Measurements from ENCODE around the gene EVC. TPM values are rescaled to one million over a fixed set of nuclear protein-coding genes. Genes with fewer than 3 reads are reported as not detected.
"Not testable (repeated sequence)": the region's sequence is repeated elsewhere in the genome, so short reads cannot be mapped to it uniquely, and the experiment has no call there.

EVC gene
- total RNA-seq, 2 donors from 2014 or later = 0.14 to 1.4 TPM

DNA sequence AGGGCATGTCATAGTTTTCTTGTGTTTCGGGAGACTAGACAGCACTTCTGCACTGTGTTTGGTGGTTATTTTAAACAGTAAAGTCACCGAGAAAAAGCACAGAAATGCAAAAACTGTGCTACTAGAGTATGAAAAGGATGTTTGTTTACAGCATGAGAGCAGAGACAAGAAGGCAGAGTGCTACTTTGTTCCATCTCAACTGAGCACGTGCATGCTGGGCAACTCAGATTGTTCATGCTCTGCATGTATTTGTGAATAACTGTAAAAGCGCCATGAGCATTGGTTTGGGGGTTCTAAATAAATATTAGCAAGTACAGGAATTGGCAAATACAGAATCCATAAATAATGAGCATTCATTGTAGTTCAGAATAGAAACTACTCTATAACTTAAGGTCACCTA, 7.4 kb downstream of the EVC start:
- peaks cover 14 to 36% of the 10 kb centered on the region in 2 donors for H3K36me3 Mint-ChIP-seq
- ATAC-seq (no peak), DNase-seq (ENCODE audit: low spot score in 2 of 2) (no peak)
- H3K9me3 Mint-ChIP-seq = peaks cover 31 to 39% of the 10 kb centered on the region in 2 donors
- no peak overlapping the region for H3K27ac Mint-ChIP-seq

DNA sequence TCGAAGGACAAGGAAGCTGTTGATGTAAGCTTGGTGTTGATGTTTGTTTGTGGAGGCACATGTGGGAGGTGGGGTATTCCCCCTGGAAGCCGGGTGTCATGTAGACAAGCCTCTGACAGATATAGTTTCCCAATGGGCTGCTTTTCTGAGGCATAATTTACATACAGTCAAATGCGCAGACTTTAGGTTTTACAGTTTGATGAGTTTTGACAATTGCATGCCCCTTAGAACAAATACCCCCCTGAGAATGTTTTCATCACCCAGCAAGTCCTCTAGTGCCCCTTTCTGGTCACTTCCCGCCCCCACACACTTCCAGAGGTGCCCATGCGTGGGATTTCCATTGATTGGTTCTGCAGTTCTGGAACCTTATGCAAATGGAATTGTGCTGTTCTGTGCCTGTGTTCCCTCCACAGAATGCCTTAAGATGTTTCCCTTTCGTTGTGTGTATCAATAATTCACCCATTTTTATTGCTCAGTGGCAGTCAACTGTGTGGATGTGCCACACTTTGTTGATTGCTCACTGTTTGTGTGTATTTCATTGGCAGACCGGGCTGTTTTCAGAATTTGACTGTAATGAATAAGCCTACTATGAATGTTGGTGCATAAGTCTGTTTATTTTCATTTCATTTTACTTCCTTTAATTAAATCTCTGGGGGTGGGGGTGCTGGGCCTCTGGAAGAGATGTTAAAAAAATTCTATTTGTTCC, 8.5 kb downstream of the EVC start:
- peaks cover 6 to 29% of the 10 kb centered on the region in 2 donors for H3K36me3 Mint-ChIP-seq
- no peak for ATAC-seq
- H3K9me3 Mint-ChIP-seq = peaks cover 24 to 31% of the 10 kb centered on the region in 2 donors
- no peak for DNase-seq (ENCODE audit: low spot score in 2 of 2)
- H3K27ac Mint-ChIP-seq = no peak overlapping the region

DNA sequence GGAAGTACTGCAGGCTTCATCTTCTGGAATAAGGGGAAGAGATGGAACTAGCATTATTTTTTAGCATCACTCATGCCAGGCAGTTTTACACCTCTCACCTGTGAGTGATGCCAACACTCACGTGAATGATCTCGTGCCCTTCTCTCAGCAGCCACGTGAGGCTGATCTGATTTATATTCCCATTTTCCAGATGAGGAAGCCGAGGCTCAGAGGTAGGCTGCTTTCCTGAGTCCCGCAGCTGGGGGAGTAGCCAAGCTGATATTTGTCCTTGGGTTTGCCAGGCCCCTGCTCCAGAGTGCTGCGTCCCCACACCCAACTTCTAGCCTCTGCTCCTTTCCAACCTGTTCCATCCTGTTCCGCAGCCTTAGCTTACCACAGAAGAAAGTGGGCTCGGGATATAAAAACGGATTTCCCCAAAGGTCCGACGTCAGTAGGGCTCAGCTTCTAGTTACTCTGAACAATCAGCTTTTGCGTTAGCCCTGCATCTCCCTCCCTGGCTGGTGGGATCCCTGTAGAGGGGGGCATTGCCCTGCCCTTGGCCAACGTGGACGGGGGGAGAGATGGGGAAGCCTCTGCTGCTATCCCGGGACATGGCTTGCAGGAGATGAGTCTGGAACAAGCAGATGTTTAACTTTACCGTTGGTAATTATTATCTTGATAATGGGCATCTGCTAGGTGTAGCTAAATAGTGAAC, 9.3 kb downstream of the EVC start:
- Mint-ChIP-seq H3K27ac (no peak overlapping the region), H3K9me3 (peaks cover 16 to 26% of the 10 kb centered on the region in 2 donors), H3K36me3 (peaks cover under 1 to 21% of the 10 kb centered on the region in 2 donors)
- DNase-seq (ENCODE audit: low spot score in 2 of 2) (no peak), ATAC-seq (no peak)

DNA sequence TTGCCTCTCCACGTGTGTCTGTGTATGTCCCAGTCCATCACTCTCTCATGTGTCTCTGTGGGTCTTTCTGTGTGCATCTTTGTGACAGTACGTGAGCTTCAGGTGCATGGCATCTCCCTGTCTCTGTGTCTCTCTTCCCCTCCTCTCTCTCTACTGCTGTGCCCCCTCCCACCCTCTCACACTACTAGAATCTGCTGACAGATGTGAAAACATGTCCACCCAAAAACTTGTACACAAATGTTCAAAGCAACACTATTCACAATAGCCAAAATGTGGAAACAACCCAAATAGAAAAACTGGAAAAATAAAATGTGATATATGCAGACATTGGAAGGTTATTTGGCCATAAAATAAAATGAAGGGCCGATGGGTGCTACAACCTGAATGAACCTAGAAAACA, 10.0 kb downstream of the EVC start:
- DNase-seq (ENCODE audit: low spot score in 2 of 2) = no peak
- Mint-ChIP-seq H3K36me3 (peaks cover 0 to 20% of the 10 kb centered on the region in 2 donors), H3K9me3 (peaks cover 14 to 24% of the 10 kb centered on the region in 2 donors), H3K27ac (no peak overlapping the region)
- no peak for ATAC-seq

DNA sequence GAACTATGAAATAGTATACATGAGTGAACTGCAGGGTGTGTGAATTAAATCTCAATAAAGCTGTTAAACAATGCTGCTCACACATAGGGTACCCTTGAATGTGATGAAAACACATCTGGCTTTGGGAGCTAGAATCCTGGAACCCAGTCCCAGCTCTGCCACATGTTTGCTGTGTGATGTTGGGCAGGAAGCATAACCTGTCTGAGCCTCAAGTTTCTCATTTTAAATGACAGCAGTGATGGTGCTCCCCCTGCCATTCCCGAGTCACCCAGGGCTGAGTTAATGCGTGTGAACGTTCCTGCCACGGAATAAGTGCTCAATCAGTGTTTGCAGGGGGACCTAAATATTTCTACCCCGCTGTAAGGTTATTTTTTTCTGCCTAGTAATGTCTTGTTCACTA, 10.9 kb downstream of the EVC start:
- H3K9me3 Mint-ChIP-seq = peaks cover 10 to 19% of the 10 kb centered on the region in 2 donors
- ATAC-seq (no peak), DNase-seq (ENCODE audit: low spot score in 2 of 2) (no peak)
- peaks cover 0 to 10% of the 10 kb centered on the region in 2 donors for H3K36me3 Mint-ChIP-seq
- no peak overlapping the region for H3K27ac Mint-ChIP-seq

DNA sequence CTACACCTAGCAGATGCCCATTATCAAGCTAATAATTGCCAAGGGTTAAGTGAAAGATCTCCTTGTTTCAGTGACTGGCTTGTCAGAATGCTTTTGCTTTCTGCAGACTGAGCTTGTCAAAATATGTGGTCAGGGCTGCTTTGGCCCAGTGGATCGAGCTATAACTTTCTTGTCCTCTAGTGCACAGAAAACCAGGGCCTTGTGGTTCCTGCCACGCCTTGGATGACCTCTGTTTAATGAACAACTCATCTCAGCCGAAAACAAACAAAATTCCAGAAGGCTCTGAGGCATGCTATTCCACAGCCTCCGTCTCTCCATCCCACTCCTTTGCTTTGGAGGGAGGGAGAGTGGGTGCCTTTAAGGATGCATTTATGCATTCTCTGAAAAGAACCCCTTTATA, 11.3 kb downstream of the EVC start:
- Mint-ChIP-seq H3K27ac (no peak overlapping the region), H3K36me3 (peaks cover 0 to 6% of the 10 kb centered on the region in 2 donors), H3K9me3 (peaks cover 6 to 15% of the 10 kb centered on the region in 2 donors)
- ATAC-seq (no peak), DNase-seq (ENCODE audit: low spot score in 2 of 2) (no peak)

DNA sequence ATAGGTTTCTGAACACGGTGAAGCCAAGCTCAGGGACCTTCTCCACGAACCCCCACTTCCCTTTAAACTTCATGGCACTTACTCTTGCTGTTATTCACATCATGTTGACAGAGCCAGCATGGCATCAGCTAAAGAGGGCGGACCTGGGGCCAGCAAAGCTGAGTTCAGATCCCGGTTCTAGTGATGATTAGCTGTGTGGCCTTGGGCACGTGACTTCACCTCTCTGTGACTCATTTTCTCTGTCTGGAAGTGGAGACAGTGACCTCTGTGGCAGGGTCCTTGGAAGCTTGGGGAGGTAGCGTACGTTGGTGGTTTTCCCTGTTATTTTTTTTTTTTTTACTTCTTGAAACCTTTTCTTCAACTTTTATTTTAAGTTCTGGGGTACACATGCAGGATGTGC, 13.4 kb downstream of the EVC start:
- Mint-ChIP-seq H3K36me3 (no peaks in the 10 kb centered on the region), H3K9me3 (peaks cover 6 to 11% of the 10 kb centered on the region in 2 donors), H3K27ac (peak overlapping the region in 1 of 2 donors; percentile 17)
- no peak for DNase-seq (ENCODE audit: low spot score in 2 of 2)
- no peak for ATAC-seq

DNA sequence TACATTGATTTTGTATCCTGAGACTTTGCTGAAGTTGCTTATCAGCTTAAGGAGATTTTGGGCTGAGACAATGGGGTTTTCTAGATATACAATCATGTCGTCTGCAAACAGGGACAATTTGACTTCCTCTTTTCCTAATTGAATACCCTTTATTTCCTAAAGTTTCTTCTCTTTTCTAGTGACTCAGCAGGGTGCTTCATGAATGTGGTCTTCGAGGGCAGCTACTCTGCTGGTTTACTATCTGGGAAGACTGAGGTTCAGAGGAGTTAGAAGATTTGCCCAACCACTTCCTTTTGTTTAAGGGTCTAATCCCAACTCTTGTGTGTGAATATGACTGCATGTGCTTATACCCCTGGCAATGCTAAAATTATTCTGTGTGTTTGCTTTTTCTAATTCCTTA, 17.4 kb downstream of the EVC start:
- peaks cover 6 to 11% of the 10 kb centered on the region in 2 donors for H3K9me3 Mint-ChIP-seq
- H3K27ac Mint-ChIP-seq; H3K36me3 Mint-ChIP-seq; DNase-seq (ENCODE audit: low spot score in 2 of 2); ATAC-seq: not testable (repeated sequence)

DNA sequence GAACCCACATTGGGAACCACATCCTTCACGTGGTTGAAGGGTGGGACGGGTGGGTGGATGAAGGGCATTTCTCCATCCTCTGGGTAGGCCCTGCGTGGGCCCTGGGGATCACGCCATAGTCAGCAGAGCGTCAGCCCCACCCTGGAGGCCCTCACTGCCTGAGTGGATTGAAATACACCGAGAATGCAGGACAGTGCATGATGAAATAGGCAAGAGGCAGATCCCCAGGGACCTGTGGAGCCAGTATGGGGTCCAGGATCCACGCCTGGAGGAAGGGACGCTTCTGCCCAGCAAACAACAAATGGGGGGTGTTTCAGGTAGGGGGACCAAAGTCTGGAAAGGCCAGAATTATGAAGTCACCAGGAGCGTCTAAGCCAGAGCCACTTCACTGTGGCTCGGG, 19.4 kb downstream of the EVC start:
- Mint-ChIP-seq H3K36me3 (no peaks in the 10 kb centered on the region), H3K27ac (no peak overlapping the region)
- ATAC-seq = no peak

DNA sequence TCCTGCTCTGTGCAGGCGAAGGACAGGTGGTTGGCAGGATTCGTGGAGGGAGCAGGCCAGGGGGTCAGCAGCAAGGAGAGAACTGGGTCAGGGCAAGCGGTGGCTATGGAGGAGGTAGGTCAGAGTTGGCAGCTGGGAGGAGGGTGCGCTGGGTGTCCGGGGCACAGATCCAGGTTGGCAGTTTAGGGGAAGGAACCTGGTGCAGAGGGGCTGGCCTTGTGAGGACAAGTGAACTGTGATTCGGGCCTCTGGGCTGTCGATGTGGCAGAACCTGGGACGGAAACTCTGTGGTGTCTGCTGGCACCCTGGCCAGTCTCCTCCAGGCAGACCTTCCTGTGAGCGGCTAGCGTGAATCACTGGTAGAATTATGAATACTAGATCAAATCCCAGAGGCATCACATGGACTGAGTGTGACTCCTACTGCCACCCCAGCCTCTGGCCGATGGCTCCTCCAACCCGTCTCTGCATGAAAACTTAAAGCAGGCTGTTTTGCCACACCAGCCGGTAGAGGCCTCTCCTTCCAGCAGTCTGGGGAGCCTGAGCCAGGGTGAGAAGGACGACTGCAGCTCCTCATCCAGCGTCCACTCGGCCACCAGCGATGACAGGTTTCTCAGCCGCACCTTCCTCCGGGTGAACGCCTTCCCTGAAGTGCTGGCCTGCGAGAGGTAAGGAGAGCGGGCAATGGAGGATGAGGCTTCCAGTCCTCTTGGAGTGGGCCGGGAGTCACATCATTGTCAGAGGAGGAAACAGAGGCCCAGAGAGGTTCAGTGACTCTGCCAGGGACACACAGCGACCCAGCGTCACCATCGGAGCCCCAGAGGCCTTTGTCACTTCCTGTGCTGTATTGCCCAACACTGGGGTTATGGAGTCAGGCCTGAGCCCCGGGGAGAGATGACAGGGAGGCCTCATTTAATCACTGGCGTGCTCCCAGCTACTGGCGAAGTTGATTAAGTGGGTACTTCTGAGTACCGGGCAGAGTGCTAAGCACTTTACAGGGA, 20.3 kb downstream of the EVC start:
- no peaks in the 10 kb centered on the region for H3K36me3 Mint-ChIP-seq
- H3K9me3 Mint-ChIP-seq = peaks cover 6 to 7% of the 10 kb centered on the region in 2 donors
- DNase-seq (ENCODE audit: low spot score in 2 of 2) (no peak), ATAC-seq (no peak)
- no peak overlapping the region for H3K27ac Mint-ChIP-seq

More for the DNA sequence above, 19.4 kb downstream of the EVC start:
- peaks cover 6 to 11% of the 10 kb centered on the region in 2 donors for H3K9me3 Mint-ChIP-seq
- no peak for DNase-seq (ENCODE audit: low spot score in 2 of 2)

DNA sequence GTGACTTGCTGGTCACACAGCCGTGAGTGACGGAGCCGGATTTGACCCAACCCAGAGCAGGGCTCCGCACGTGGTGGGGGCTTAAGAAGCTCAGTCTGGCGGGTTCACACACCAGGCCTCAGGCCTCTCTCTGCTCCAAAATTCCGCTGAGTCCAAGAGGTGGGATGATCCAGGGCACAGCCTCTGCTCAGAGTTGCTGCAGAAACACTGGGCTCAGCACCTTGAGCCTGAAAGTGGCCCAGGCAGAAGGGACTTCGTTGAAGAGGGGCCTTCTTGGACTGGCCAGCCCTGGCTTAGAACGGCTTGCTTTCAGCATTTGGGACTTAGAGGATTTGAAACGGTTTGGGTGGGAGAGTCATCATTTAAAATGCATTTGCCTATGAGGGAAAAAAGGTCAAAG, 21.2 kb downstream of the EVC start:
- ATAC-seq (no peak), DNase-seq (ENCODE audit: low spot score in 2 of 2) (no peak)
- Mint-ChIP-seq H3K27ac (no peak overlapping the region), H3K9me3 (peaks cover 6 to 7% of the 10 kb centered on the region in 2 donors), H3K36me3 (no peaks in the 10 kb centered on the region)

DNA sequence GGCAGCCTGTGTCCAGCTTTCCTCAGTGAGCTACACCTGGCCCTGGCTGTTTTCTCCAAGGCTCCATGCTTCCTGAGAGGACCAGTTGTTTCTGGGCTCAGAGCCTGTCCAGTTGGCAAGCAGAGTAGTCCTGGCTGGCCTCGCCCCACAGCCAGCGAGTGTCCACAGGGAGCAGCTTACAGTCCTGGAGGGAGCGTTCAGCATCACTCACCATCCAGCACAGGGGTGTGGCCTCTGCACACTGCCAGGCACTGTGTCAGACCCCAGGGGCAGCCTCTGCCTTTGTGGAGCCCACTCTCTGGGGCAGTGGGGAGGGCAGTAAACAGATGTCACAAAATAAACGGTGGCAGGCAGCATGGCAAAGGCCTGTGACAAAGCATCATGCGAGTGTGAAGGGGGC, 23.9 kb downstream of the EVC start:
- Mint-ChIP-seq H3K27ac (no peak overlapping the region), H3K9me3 (peaks cover 0 to 3% of the 10 kb centered on the region in 2 donors), H3K36me3 (no peaks in the 10 kb centered on the region)
- ATAC-seq = no peak
- DNase-seq (ENCODE audit: low spot score in 2 of 2) = no peak

DNA sequence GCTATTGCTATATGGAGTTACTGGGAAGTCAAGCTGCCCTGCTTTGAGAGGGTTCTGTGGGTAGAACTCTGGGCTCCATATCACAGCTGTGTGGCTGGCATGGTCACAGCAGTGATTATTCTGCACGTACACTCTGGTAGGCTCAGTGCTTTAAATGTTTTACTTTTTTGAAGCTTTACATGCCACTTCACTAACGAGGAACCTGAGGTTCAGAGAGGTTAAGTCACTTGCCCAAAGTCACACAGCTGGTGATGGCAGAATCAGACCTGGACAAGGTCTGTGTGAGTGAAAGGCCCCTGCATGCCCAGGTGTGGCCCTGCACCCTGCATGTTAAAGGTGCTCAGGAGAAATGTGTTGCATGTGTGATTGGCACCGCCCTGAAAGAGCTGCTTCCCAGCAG, 24.5 kb downstream of the EVC start:
- no peak for ATAC-seq
- Mint-ChIP-seq H3K9me3 (peaks cover 0 to 3% of the 10 kb centered on the region in 2 donors), H3K27ac (no peak overlapping the region), H3K36me3 (no peaks in the 10 kb centered on the region)
- DNase-seq (ENCODE audit: low spot score in 2 of 2) = no peak

DNA sequence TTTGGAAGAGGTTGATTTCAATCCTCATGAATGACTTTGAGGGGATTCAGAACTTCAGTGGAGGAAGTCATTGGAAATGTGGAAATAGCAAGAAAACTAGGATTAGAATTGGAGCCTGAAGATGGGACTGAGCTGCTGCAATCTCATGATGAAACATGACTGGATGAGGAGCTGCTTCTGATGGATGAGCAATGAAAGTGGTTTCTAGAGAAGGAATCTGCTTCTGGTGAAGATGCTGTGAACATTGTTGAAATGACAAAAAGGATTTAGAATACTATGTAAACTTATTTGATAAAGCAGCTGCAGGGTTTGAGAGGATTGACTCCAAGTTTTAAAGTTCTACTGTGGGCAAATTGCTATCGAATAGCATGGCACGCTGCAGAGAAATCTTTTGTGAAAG, 27.1 kb downstream of the EVC start:
- peaks cover 0 to 3% of the 10 kb centered on the region in 2 donors for H3K9me3 Mint-ChIP-seq

DNA sequence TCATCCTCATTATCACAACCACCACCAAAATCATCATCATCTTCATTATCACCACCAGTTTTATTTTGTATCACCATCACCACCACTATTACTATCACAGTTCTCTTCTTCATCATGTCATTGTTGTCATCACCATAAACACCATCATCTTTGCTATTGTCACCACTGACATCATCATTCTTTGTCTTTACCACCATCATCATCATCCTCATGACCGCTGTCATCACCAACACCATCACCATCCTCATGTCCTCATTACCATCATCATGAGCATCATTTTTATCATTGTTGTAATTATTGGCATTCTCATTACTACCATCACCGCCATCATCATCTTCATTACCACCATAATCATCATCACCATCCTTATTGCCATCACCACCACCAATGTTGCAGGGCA, 31.4 kb downstream of the EVC start:
- H3K36me3 Mint-ChIP-seq = no peaks in the 10 kb centered on the region
- peaks cover 0 to 3% of the 10 kb centered on the region in 2 donors for H3K9me3 Mint-ChIP-seq
- ATAC-seq = no peak
- DNase-seq (ENCODE audit: low spot score in 2 of 2) = no peak
- H3K27ac Mint-ChIP-seq = no peak overlapping the region

More for the DNA sequence above, 27.1 kb downstream of the EVC start:
- DNase-seq (ENCODE audit: low spot score in 2 of 2) (no peak), ATAC-seq (no peak)
- Mint-ChIP-seq H3K27ac (no peak overlapping the region), H3K36me3 (no peaks in the 10 kb centered on the region)

DNA sequence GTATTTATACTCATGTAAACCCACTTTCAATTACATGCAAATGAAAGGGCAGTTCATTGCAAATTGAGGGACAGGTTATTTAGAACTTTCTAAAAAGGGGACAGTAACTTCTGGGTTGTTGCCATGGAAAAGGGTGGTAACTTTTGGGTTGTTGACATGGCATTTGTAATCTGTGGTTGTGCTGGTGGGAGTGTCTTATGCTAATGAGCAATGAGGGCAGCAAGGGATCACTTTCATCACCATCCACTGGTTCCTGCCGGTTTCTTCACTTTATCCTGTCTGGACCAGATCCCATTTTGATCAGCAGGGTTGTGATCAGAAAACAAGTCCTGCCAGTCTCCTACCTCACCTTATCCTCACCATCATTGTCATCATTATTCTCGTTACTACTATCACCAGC, 32.0 kb downstream of the EVC start:
- no peak for ATAC-seq
- Mint-ChIP-seq H3K9me3 (no peaks in the 10 kb centered on the region), H3K36me3 (no peaks in the 10 kb centered on the region), H3K27ac (no peak overlapping the region)
- DNase-seq (ENCODE audit: low spot score in 2 of 2) = no peak

DNA sequence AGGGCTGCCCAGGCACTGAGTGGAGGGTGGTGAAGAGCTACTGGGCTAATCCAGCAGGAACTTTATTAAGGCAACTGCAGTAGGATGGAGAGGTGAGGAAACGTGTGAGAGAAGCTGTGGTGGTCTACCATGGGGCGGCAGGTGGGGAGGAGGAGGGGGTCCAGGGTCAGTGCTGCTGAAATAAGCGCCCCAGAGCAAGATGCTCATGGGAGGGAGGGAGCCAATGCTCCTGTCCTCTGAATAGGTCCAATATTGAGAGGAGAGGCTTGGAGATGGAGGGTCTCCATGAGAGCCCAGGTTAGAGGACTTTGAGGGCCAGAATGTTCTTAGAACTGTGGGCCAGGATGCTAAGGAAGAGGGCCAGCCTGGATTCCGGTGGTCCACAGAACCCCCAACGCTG, 35.2 kb downstream of the EVC start:
- no peak for ATAC-seq
- H3K27ac Mint-ChIP-seq = no peak overlapping the region
- no peak for DNase-seq (ENCODE audit: low spot score in 2 of 2)
- no peaks in the 10 kb centered on the region for H3K36me3 Mint-ChIP-seq
- H3K9me3 Mint-ChIP-seq = peaks cover 0 to 4% of the 10 kb centered on the region in 2 donors
